GM23338 (cell line): ENCODE data around the gene MAMDC2. TPM values are rescaled to one million over a fixed set of nuclear protein-coding genes. Genes with fewer than 3 reads are reported as not detected.

Experiments
- ATAC-seq: fragments of 200-7000 bp; cut with Tn5 transposase; 3 replicates; pipeline ENCODE4 v1.9.1; 2020
- DNase-seq: peaks from one replicate; pipeline ENCODE4 v3.0.0-alpha.2; 2015; ENCODE audit warnings: low spot score
- H2AFZ ChIP-seq: fragments of 200-600 bp; sonication (generic); 2 replicates; pipeline ENCODE4 v1.8.0; 2016; ENCODE audit warnings: antibody characterized with exemption, mild to moderate bottlenecking, moderate library complexity
- H3F3A ChIP-seq: fragments of 200-600 bp; sonication (generic); replicated peaks from 2 replicates; pipeline ENCODE4 v1.8.0; 2017; ENCODE audit warnings: antibody characterized with exemption, mixed run types, low read depth
- H3K27ac ChIP-seq: fragments of 200-600 bp; sonication (generic); 2 replicates; pipeline ENCODE4 v1.6.1; 2016; ENCODE audit warnings: low read depth
- H3K27me3 ChIP-seq: fragments of 200-600 bp; sonication (generic); 2 replicates; pipeline ENCODE4 v1.8.0; 2016; ENCODE audit warnings: mild to moderate bottlenecking, mixed run types, moderate library complexity; ENCODE audit not compliant: insufficient read depth
- H3K36me3 ChIP-seq: fragments of 200-600 bp; sonication (generic); 2 replicates; pipeline ENCODE4 v1.8.0; 2016; ENCODE audit warnings: mild to moderate bottlenecking; ENCODE audit not compliant: insufficient read depth
- H3K4me1 ChIP-seq: fragments of 200-600 bp; sonication (generic); 2 replicates; pipeline ENCODE4 v1.8.0; 2016; ENCODE audit warnings: mild to moderate bottlenecking, moderate library complexity; ENCODE audit not compliant: insufficient read depth
- H3K4me2 ChIP-seq: fragments of 200-600 bp; sonication (generic); 2 replicates; pipeline ENCODE4 v1.7.1; 2017; ENCODE audit warnings: mixed run types
- H3K4me3 ChIP-seq: fragments of 200-600 bp; sonication (generic); 2 replicates; pipeline ENCODE4 v1.6.1; 2016; ENCODE audit warnings: mixed run types
- H3K79me2 ChIP-seq: fragments of 200-600 bp; sonication (generic); replicated peaks from 2 replicates; pipeline ENCODE4 v1.8.0; 2017; ENCODE audit warnings: mild to moderate bottlenecking; ENCODE audit not compliant: insufficient read depth
- H3K9me2 ChIP-seq: fragments of 200-600 bp; sonication (generic); 2 replicates; pipeline ENCODE4 v1.8.0; 2017; ENCODE audit not compliant: insufficient read depth
- H4K20me1 ChIP-seq: fragments of 200-600 bp; sonication (generic); replicated peaks from 2 replicates; pipeline ENCODE4 v1.8.0; 2017; ENCODE audit warnings: mild to moderate bottlenecking; ENCODE audit not compliant: insufficient read depth
- H3K27ac Mint-ChIP-seq: 2 replicates; pipeline ENCODE4 v1.8.0; 2020; ENCODE audit warnings: inconsistent platforms, mild to moderate bottlenecking, moderate library complexity, mixed read lengths
- H3K27me3 Mint-ChIP-seq: 3 replicates; pipeline ENCODE4 v1.8.0; 2022; ENCODE audit warnings: low read depth, mild to moderate bottlenecking, moderate library complexity, mixed read lengths, inconsistent platforms; ENCODE audit not compliant: insufficient read depth, poor library complexity
- H3K36me3 Mint-ChIP-seq: 3 replicates; pipeline ENCODE4 v1.8.0; 2021; ENCODE audit warnings: low read depth, mild to moderate bottlenecking, inconsistent platforms, moderate library complexity, mixed read lengths
- H3K4me1 Mint-ChIP-seq: 3 replicates; pipeline ENCODE4 v1.8.0; 2020; ENCODE audit warnings: mild to moderate bottlenecking, inconsistent platforms, mixed read lengths
- H3K4me3 Mint-ChIP-seq: 3 replicates; pipeline ENCODE4 v1.8.0; 2021; ENCODE audit warnings: moderate library complexity, mild to moderate bottlenecking, inconsistent platforms, mixed read lengths
- H3K9me3 Mint-ChIP-seq: 3 replicates; pipeline ENCODE4 v1.8.0; 2020; ENCODE audit warnings: moderate library complexity, mild to moderate bottlenecking, inconsistent platforms, mixed read lengths
- EZH2phosphoT487 ChIP-seq: fragments of 200-600 bp; sonication (generic); IDR thresholded peaks from one replicate; pipeline ENCODE4 v1.8.1; 2018; ENCODE audit warnings: antibody characterized with exemption; ENCODE audit not compliant: unreplicated experiment
- JUNB ChIP-seq: IDR thresholded peaks from one replicate; pipeline ENCODE4 v1.6.1; 2016; ENCODE audit warnings: antibody characterized with exemption; ENCODE audit not compliant: unreplicated experiment
- NANOG ChIP-seq: IDR thresholded peaks from 2 replicates; pipeline ENCODE4 v1.6.1; 2016; ENCODE audit warnings: antibody characterized with exemption, borderline replicate concordance
- POLR2AphosphoS5 ChIP-seq: IDR thresholded peaks from 2 replicates; pipeline ENCODE4 v1.6.1; 2016; ENCODE audit warnings: antibody characterized with exemption, low read depth
- STAT1 ChIP-seq: IDR thresholded peaks from one replicate; pipeline ENCODE4 v1.6.1; 2016; ENCODE audit warnings: antibody characterized with exemption; ENCODE audit not compliant: unreplicated experiment
- ZNF114 ChIP-seq: fragments of 250-450 bp; sonication (Bioruptor Pico); IDR thresholded peaks from 2 replicates; pipeline ENCODE4 v1.5.0; 2020; ENCODE audit warnings: mild to moderate bottlenecking, moderate library complexity
- ZNF331 ChIP-seq: fragments of 250-450 bp; sonication (Bioruptor Pico); IDR thresholded peaks from 2 replicates; pipeline ENCODE4 v1.5.0; 2020; ENCODE audit warnings: low read depth, mild to moderate bottlenecking, moderate library complexity
- polyA plus RNA-seq: library from polyadenylated mRNA; unstranded; fragments of >200 nt; fragmentation: Nextera tagmentation; extraction: Ambion mirVana; gene quantifications from 2 replicates; pipeline ENCODE4 v1.2.1, GENCODE V29; 2016
- total RNA-seq: library from RNA; depleted of rRNA; stranded (reverse); fragments of >200 nt; shearing (Covaris generic); gene quantifications from 2 replicates; pipeline ENCODE4 v1.2.3, GENCODE V29; 2014
- TF ChIP-seq, protein P1 (sequence below): IDR thresholded peaks from 2 replicates; pipeline ENCODE4 v1.6.1; 2016; ENCODE audit warnings: antibody characterized with exemption
- TF ChIP-seq, protein P2 (sequence below): fragments of 250-450 bp; sonication (Bioruptor Pico); IDR thresholded peaks from 2 replicates; pipeline ENCODE4 v1.5.0; 2020; ENCODE audit warnings: mild to moderate bottlenecking, moderate library complexity
- TF ChIP-seq, protein P3 (sequence below), 2 experiments: fragments of 200-600 bp in 1 of 2; sonication (generic) in 1 of 2; conservative IDR thresholded peaks; 2 replicates each; pipeline versions ENCODE4 v1.5.1 to v1.6.1; 2016 to 2017; ENCODE audit warnings: antibody characterized with exemption in 2 of 2, low read depth in 2 of 2, mild to moderate bottlenecking in 2 of 2, moderate library complexity in 1 of 2

MAMDC2 gene
- total and polyA plus RNA-seq, 2 experiments from 2014 or later = 7.7 to 19.6 TPM

DNA sequence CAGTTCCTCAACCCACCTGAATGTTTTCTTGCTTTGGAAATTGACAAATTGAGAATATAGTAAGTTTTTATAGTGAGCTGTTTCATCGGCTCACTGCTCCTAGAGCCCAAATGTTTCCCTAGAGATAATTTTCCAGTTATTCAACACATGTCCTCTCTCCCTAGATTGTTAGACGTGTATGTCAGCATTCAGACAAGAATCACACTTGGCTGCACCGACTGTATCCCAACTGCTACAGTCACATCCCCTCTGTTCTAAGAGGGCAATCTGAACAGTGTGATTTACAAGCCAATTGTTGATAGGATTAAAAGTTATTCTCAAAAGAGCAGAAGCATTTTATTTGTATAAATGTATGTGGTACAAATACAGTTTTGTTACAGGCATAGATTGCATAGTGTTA lies 93.9 kb downstream of the MAMDC2 start (continued):
- TF ChIP-seq EZH2phosphoT487 (no peak), STAT1 (no peak), ZNF114 (CRISPR knock-in tag) (no peak), JUNB (no peak), ZNF331 (CRISPR knock-in tag) (no peak)

DNA sequence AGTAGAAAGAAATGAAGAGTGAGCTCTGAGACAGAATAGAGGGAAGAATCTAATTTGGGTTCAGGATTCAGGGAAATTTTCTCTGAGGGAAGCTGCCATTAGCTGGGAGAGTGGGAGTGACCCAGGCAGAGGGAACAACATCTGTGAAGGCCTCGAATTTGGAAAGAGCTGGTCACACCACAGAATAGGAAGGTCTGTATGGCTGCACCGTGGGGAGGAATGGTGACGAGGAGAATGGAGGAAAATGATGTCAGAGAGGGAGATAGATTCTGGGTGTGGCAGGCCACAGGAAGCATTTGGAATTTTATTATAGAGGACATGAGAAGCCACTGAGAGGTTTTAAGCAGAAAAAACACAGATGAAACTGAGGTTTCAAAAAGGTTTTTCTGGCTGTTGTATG lies 98.5 kb downstream of the MAMDC2 start:
- no peaks in the 10 kb centered on the region for H3K9me2 ChIP-seq
- Mint-ChIP-seq H3K9me3 (no peaks in the 10 kb centered on the region; the same call in 2 of the 3 replicates), H3K4me1 (no peaks in the 10 kb centered on the region), H3K27ac (no peak overlapping the region), H3K36me3 (no peaks in the 10 kb centered on the region; the same call in 2 of the 3 replicates), H3K4me3 (no peak overlapping the region), H3K27me3 (peaks cover 2% of the 10 kb centered on the region)
- no peaks in the 10 kb centered on the region for H4K20me1 ChIP-seq
- no peak overlapping the region for H3K4me3 ChIP-seq
- H3K36me3 ChIP-seq = 0 out of 2 replicates have a peak, but pooled peaks cover 5% of the 10 kb centered on the region
- H2AFZ ChIP-seq = no peak overlapping the region
- TF ChIP-seq NANOG = no peak
- no peak for TF ChIP-seq ZNF114 (CRISPR knock-in tag)
- no peak for TF ChIP-seq STAT1
- TF ChIP-seq POLR2AphosphoS5 = no peak
- TF ChIP-seq, protein P1, sequence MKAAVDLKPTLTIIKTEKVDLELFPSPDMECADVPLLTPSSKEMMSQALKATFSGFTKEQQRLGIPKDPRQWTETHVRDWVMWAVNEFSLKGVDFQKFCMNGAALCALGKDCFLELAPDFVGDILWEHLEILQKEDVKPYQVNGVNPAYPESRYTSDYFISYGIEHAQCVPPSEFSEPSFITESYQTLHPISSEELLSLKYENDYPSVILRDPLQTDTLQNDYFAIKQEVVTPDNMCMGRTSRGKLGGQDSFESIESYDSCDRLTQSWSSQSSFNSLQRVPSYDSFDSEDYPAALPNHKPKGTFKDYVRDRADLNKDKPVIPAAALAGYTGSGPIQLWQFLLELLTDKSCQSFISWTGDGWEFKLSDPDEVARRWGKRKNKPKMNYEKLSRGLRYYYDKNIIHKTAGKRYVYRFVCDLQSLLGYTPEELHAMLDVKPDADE = no peak
- no peak overlapping the region for H3K27ac ChIP-seq
- no peak overlapping the region for H3K4me2 ChIP-seq
- no peaks in the 10 kb centered on the region for H3K27me3 ChIP-seq
- H3K79me2 ChIP-seq = no peaks in the 10 kb centered on the region
- DNase-seq (no peak), ATAC-seq (no peak)
- no peaks in the 10 kb centered on the region for H3F3A ChIP-seq
- no peaks in the 10 kb centered on the region for H3K4me1 ChIP-seq

DNA sequence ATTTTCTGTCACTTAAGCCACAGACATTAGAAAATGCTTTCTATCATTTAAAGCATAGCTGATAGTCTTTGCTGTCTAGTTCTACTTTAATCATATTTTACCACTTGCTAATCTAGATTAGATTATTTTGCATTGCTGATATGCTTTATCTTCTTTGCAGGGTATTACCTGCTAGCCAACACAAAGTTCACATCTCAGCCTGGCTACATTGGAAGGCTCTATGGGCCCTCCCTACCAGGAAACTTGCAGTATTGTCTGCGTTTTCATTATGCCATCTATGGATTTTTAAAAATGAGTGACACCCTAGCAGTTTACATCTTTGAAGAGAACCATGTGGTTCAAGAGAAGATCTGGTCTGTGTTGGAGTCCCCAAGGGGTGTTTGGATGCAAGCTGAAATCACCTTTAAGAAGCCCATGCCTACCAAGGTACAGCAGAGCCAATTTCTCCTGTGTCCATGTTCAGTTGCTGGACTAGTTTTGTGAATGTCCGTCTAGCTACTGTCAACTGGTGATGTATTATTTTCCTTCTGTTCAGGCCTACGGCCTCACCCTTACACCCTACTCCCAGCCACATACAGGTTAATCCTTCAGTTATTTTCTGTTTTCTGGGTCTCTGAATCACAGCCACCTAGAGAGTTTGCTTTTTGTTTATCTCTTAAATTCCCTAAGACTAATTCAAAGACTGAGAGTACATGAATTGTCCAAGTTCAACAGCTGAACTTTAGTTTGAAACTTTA lies 99.9 kb downstream of the MAMDC2 start:
- Histone ChIP-seq H3K9me2 (no peaks in the 10 kb centered on the region), H3K27ac (no peak overlapping the region), H3K4me1 (no peaks in the 10 kb centered on the region), H3F3A (no peaks in the 10 kb centered on the region), H4K20me1 (no peaks in the 10 kb centered on the region), H3K4me3 (no peak overlapping the region), H3K27me3 (no peaks in the 10 kb centered on the region), H3K79me2 (no peaks in the 10 kb centered on the region), H3K4me2 (no peak overlapping the region), H2AFZ (no peak overlapping the region), H3K36me3 (0 out of 2 replicates have a peak, but pooled peaks cover 5% of the 10 kb centered on the region)
- DNase-seq (no peak), ATAC-seq (no peak)
- Mint-ChIP-seq H3K27ac (no peak overlapping the region), H3K9me3 (no peaks in the 10 kb centered on the region; the same call in 2 of the 3 replicates), H3K27me3 (peaks cover 2% of the 10 kb centered on the region), H3K4me3 (no peak overlapping the region), H3K4me1 (no peaks in the 10 kb centered on the region; the same call in 2 of the 3 replicates), H3K36me3 (no peaks in the 10 kb centered on the region; the same call in 2 of the 3 replicates)
- TF ChIP-seq, protein P2, sequence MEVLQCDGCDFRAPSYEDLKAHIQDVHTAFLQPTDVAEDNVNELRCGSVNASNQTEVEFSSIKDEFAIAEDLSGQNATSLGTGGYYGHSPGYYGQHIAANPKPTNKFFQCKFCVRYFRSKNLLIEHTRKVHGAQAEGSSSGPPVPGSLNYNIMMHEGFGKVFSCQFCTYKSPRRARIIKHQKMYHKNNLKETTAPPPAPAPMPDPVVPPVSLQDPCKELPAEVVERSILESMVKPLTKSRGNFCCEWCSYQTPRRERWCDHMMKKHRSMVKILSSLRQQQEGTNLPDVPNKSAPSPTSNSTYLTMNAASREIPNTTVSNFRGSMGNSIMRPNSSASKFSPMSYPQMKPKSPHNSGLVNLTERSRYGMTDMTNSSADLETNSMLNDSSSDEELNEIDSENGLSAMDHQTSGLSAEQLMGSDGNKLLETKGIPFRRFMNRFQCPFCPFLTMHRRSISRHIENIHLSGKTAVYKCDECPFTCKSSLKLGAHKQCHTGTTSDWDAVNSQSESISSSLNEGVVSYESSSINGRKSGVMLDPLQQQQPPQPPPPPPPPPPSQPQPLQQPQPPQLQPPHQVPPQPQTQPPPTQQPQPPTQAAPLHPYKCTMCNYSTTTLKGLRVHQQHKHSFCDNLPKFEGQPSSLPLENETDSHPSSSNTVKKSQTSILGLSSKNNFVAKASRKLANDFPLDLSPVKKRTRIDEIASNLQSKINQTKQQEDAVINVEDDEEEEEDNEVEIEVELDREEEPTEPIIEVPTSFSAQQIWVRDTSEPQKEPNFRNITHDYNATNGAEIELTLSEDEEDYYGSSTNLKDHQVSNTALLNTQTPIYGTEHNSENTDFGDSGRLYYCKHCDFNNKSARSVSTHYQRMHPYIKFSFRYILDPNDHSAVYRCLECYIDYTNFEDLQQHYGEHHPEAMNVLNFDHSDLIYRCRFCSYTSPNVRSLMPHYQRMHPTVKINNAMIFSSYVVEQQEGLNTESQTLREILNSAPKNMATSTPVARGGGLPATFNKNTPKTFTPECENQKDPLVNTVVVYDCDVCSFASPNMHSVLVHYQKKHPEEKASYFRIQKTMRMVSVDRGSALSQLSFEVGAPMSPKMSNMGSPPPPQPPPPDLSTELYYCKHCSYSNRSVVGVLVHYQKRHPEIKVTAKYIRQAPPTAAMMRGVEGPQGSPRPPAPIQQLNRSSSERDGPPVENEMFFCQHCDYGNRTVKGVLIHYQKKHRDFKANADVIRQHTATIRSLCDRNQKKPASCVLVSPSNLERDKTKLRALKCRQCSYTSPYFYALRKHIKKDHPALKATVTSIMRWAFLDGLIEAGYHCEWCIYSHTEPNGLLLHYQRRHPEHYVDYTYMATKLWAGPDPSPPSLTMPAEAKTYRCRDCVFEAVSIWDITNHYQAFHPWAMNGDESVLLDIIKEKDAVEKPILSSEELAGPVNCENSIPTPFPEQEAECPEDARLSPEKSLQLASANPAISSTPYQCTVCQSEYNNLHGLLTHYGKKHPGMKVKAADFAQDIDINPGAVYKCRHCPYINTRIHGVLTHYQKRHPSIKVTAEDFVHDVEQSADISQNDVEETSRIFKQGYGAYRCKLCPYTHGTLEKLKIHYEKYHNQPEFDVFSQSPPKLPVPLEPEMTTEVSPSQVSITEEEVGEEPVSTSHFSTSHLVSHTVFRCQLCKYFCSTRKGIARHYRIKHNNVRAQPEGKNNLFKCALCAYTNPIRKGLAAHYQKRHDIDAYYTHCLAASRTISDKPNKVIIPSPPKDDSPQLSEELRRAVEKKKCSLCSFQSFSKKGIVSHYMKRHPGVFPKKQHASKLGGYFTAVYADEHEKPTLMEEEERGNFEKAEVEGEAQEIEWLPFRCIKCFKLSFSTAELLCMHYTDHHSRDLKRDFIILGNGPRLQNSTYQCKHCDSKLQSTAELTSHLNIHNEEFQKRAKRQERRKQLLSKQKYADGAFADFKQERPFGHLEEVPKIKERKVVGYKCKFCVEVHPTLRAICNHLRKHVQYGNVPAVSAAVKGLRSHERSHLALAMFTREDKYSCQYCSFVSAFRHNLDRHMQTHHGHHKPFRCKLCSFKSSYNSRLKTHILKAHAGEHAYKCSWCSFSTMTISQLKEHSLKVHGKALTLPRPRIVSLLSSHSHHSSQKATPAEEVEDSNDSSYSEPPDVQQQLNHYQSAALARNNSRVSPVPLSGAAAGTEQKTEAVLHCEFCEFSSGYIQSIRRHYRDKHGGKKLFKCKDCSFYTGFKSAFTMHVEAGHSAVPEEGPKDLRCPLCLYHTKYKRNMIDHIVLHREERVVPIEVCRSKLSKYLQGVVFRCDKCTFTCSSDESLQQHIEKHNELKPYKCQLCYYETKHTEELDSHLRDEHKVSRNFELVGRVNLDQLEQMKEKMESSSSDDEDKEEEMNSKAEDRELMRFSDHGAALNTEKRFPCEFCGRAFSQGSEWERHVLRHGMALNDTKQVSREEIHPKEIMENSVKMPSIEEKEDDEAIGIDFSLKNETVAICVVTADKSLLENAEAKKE = no peak
- TF ChIP-seq, protein P3, sequence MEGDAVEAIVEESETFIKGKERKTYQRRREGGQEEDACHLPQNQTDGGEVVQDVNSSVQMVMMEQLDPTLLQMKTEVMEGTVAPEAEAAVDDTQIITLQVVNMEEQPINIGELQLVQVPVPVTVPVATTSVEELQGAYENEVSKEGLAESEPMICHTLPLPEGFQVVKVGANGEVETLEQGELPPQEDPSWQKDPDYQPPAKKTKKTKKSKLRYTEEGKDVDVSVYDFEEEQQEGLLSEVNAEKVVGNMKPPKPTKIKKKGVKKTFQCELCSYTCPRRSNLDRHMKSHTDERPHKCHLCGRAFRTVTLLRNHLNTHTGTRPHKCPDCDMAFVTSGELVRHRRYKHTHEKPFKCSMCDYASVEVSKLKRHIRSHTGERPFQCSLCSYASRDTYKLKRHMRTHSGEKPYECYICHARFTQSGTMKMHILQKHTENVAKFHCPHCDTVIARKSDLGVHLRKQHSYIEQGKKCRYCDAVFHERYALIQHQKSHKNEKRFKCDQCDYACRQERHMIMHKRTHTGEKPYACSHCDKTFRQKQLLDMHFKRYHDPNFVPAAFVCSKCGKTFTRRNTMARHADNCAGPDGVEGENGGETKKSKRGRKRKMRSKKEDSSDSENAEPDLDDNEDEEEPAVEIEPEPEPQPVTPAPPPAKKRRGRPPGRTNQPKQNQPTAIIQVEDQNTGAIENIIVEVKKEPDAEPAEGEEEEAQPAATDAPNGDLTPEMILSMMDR (conservative IDR thresholded peaks at IDR 0.05; ENCODE audit: low read depth in 2 of 2) = no peak
